Stimulated activated CD4-positive, alpha-beta T cell treated with anti-CD3 and anti-CD28 coated beads, Interleukin-15, amount 100 ng/mL, for 1 hour (primary cell): ENCODE results near the gene PRADC1.

Experiments
- DNase-seq, 2 donors: peaks; one replicate each; pipeline ENCODE4 v3.0.0-alpha.2; 2020; ENCODE audit warnings: low read depth in 1 of 2, low spot score in 1 of 2

The PRADC1 gene

DNA sequence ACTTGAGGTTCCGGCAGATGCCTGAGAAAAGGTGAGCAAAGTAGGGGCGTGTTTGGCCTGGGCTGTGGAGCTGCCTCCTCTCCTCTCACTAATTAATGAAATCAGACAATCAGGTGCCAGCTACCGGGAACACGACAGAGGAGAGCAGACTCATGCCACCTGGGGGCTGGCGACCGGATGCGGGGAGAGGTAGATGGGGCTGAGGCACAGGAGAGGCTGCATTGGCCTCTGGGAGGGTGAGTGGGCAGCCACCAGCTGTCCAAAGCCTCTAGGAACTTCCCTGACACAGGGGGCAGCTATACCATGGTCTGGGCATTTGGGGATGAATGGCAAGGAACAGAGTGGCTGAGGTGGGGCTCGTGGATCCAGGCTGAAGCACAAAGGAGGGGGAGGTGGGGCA, 26.2 kb upstream of the PRADC1 start:
- no peak for DNase-seq

DNA sequence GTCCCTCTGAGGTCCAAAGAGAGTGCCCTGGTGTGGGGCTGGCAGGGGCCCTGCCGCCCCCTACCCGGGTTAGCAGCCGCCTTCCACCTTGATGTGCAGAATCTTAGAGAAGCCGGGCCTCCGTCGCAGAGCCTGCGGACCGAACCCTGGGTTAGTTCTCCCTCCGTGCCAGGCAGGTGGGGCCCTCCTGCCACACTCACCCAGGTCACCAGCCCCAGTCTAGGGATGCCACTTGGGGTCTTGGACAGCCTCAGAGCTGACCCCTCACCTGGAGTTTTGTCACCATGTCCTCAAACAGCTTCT, 25.8 kb upstream of the PRADC1 start:
- no peak for DNase-seq

DNA sequence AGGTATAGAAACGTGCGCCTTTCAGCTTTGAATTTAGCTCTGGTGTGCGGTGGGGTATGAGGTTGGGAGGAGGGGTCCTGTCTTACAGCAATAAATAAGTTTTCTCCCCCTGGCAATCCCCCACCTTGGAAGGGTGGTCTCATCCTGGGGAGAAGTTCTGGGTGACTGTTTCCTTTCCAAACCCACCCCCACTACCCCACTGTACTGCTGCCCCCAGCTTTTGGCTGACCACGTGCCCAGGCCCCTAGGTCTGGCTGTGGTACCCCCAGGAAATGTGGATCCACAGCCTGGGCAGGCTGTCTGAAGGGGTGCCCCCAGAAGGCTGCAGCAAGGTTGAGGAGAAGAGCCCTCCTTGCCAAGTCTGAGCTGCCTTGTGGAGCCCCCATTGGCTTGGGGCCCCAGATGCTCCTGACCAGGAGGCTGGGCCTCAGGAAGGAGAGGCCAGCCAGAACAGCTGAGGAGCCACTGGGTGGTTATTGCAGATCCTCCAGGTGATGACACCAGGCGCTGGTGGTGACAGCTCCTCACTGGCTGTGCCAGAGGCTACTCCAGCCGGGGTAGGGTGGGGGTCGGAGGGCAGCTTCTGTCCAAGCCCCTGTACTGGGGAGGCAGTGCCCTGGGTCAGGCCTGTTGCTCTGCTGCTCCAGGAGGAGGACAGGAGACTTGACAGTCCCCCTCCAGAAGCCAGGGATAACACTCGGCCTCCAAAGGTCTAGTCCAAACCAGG, 25.3 kb upstream of the PRADC1 start:
- no peak for DNase-seq

DNA sequence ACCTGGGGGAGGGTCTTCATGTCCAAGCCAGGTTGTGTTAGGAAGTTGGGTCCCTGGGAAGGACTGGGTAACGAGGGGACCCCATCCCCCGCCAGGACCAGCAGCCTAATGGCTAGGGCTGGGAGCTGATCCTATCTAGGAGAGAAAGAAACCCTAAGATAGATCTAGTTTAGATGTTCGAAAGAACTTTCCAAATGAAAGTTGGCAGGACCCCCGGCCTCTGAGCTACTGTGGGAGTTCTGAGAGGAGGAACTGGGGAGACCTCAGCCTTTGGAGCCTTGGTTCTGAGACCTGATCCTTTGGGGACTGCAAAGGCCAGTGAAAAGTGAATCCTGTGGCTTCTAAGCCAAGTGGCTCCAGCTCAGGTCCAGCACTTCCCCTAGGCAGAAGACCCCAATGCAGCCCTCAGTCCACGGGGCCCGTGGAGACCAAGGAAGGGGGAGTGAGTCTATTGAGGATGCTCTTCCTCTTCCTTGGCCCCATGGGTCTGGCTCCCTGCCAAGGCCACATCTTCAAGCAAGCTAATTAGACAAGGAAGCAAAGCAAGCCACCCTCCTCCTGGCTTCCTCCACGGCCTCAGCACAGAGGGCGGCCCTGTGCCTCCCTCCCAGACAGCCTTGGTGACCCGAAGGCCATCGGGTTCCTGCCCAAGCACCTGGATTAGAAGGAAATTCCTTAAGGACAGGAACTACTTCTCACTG, 24.5 kb upstream of the PRADC1 start:
- no peak for DNase-seq

DNA sequence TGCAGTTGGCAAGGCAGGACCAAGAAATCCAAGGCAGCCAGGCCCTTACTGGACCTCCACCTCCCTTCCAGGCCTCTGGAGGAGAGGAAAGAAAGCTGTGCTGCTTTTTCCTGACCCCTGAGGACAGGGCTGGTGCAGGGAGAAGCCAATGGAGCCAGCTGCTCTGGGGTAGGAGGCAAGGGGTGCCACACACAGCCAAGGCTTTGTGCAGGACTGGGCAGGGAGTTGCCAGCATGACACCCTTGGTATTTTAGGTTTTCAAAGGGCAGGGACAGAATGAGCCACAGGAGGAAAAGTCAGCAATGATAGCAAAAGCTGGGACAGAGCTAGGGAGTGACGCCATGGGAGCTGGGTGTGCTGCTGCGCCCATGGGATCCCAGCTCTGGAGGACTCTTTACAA, 24.0 kb upstream of the PRADC1 start:
- DNase-seq: no peak

DNA sequence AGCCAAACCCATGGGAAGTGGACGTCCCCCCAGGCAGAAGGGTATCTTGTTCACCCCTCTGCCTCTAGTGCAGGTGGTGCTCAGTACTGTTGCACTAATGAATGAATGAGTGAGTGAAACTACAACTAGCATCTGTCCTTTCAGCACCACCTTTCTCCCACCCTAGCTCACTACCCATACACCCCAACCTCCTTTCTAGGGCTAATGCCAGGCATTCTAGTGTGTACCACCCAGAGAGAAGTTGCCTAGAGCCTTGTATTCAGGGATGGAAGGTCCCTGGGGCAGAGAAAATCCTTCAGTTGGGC, 23.5 kb upstream of the PRADC1 start:
- DNase-seq: no peak

DNA sequence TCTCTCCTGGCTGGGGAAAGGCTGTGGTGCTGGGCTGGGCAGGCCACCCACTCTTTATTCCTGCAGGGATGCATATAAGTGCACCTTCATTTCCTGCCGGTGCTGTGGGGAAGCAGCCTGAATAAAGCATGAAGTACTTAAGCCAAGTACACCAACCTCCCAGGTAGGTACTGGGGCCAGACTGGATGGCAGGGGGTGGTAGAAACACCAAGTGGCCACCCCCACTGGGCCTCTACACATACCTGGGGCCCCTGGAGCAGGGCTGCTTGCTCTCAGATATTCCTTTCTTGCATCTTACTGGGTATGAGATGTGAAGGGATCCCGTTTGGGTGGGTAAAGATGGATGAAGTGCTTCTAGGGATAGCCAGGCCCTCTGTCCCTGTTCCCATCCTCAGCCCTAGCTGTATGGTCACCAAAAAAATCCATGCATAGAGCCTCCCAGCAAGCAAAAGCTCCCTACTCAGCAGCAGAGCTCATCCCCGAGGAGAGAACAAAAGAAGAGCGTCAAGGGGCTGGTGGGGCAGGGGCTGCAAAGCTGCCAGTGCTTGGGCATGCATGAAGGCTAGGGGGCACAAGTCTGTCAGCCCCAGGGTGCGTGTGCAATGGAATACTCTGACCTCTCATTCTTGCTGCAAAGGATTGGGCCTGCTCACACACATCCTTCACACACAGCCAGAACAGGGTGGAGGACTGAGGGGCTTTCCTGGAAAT, 23.0 kb upstream of the PRADC1 start:
- no peak for DNase-seq

DNA sequence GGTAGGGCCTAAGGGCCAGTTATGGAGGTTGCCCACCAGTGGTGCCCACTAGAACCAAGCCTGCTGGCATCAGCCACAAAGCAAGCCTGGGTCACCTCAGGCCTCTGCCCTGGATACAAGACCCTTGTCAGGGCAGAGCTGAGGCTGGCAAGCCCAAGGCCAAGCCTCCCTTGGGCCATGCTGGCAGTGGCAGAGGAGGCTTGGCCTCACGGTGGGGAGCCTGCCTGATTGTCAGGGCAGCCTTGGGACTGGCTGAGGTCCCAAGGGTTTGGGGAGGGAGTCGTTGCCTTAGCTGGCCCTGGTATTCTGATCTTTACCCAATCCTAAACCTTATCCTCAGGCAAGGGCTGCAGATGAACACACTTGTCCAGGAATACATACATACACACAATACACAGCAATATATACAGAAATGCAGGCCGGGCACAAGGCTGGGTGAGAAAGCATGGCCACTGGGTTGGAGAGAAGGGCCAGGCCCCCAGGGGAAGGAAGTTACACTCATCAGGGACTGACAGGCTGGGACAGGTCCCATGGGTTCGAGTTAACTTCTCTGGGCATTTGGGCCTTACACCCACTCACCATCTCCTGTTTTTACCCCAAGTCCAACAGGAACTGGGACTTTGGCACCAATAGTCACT, 22.1 kb upstream of the PRADC1 start:
- DNase-seq: no peak

DNA sequence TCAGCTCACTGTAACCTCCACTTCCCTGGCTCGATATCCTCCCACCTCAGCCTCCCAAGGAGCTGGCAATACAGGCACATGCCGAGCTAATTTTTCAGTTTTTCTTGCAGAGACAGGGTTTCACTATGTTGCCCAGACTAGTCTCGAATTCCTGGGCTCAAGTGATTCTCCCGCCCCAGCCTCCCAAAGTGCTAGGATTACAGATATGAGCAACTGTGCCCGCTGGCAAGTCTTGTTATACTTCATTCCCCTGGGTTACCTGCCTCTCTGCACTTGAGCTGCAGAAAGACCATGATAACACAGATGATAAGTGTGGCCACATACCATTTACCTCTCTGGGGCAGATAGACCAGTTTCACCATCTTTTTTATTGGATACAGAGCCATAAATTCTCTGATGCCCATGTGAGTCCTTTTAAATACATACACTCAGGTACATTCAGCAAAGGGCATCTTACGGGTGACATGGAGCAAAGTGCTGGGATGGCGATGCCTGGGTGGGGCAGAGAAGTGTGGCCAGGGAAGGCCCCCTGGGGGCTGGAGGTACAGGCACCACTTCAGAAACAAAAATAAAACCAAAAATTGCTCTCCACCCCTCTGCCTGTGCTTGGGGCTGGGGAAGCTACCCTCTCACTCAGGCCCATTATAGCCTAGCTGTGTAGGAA, 21.4 kb upstream of the PRADC1 start:
- no peak for DNase-seq

DNA sequence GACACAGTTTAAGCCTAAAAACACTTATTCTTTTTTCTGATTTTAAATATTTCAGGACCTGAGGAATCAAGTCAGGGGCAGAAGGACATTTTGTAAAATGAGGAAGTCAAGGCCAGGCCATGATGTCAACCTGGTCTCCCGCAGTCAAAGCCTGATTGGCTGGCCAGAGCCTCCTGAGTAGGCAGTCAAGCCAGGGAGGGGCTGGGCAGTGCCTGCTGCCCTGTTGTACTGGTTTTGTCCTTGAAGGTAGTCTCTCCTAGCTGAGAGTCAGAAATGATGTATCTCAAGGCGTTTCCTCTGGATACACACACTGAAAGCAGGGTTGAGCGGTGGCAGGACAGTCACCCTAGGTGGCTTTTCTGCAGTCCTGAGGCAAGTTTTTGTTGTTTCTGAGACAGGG, 20.9 kb upstream of the PRADC1 start:
- DNase-seq: no peak

DNA sequence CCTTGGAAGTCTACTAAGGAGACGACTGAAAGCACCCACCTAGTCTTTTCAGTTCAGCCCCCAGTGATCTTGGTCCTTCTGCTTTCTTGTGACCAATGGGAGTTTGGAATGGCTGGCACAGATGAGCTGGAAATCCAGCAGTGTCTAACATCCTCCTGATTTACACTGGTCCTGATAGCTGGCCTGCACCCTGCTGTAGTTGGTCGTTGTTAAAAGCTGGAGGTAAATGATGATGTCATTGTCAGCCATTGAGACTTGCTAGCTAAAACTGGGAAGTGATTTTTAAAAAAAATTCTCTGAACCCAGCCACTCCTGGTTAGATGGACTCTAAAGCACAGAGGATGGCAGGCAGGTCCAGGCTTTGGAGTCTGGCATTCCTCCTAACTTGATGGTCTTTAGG, 20.4 kb upstream of the PRADC1 start:
- no peak for DNase-seq

DNA sequence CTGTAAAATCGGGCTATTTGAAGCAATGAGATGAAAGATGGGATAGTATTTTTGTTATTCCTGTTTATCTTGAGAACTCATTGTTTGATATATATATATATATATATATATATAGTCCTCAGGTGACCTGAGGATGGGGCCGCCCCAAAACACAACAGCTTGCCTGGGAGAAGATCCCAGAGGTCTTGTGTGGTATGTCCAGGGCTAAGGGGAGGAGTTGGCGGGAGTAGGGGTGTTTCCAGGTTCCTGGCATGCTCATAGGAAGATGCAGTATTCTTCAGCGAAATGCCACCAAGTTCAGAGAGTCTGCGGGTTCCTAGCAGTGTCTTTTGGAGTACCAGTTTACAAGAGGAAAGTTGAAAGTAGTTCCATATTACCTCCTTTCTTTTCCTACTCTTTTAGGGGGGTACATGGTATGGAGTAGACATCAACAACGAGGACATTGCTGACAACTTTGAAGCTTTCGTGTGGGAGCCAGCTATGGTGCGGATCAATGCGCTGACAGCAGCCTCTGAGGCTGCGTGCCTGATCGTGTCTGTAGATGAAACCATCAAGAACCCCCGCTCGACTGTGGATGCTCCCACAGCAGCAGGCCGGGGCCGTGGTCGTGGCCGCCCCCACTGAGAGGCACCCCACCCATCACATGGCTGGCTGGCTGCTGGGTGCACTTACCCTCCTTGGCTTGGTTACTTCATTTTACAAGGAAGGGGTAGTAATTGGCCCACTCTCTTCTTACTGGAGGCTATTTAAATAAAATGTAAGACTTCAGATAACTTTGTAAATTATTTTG, 19.4 kb upstream of the PRADC1 start:
- no peak for DNase-seq

DNA sequence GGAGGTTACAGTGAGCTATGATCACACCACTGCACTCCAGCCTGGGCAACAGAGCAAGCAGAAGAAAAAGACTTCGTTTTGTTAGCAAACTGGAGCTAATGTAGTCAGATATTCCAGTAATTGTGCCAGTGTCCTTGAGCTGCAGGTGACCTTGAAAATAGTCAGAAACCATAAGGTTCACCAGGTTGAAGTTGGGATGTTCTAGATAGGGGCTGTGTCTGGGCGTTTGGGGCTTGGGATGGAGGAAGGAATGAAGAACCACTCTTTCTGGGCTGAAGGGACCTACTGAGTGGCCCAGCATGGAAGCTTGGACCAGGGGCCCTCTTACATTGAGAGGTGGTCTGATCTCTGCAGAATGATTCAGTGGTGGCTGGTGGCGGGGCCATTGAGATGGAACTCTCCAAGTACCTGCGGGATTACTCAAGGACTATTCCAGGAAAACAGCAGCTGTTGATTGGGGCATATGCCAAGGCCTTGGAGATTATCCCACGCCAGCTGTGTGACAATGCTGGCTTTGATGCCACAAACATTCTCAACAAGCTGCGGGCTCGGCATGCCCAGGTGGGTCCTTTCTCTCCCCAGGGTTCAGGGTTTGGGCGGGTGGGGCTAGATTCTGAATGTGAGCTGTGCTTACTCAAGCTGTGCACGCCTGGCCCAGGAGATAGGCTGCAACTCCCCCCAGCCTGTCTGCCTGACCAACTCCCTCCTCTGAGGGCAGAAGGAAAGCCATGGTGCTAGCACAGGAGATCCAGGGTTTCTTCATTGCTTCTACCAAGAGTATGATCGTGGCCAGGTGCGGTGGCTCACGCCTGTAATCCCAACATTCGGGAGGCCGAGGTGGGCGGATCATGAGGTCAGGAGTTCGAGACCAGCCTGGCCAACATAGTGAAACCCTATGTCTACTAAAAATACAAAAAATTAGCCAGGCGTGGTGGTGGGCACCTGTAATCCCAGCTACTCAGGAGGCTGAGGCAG, 18.1 kb upstream of the PRADC1 start:
- no peak for DNase-seq

DNA sequence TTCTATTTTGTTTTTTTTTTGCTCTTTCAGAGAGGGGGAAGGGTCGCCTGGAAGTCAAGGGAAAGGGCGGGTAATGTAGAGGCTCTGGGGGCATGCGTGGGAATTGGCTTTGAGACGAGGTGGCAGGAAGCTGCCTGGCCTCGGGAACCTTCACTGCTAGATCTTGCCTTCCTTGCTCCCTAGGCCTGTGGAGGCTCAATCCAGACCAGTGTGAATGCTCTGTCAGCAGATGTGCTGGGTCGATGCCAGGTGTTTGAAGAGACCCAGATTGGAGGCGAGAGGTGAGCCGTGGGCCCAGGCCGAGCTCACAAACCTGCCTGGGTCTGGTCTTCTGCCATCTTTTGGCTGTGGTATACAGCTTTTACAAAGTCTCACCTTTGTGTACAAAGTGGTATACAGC, 16.6 kb upstream of the PRADC1 start:
- DNase-seq: no peak

DNA sequence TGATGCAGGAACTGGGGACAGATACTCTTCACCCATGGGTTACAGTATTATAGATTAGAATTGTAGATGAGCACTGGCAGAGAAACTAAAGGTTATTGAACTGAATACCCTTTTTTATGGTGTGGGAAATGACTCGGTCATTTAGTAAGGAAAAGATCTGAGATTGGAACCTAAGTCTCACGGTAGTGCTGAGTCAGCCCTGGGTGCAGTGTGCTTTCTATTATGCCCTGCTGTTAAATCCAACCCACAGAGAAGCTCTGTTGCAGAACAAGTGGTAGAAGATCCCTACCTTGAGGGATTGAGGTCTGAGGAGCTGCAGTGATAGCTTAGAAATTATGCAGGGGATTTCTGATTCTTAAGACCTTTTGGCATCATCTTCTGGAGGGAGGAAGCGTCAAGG, 13.8 kb upstream of the PRADC1 start:
- DNase-seq: no peak

DNA sequence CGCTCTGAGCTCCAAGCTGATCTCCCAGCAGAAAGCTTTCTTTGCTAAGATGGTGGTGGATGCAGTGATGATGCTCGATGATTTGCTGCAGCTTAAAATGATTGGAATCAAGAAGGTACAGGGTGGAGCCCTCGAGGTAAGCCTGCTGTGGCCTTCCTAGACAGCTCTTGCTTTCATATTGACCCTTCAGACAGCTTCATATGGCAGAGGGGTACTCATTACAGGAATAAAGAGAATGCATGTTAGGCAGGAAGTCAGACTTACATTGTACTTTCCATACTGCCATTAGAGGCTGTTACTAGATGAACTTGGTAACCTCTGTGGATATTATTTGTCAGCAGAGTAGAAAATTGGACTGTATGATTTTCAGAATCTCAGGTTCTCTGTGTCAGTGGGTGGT, 11.5 kb upstream of the PRADC1 start:
- no peak for DNase-seq

DNA sequence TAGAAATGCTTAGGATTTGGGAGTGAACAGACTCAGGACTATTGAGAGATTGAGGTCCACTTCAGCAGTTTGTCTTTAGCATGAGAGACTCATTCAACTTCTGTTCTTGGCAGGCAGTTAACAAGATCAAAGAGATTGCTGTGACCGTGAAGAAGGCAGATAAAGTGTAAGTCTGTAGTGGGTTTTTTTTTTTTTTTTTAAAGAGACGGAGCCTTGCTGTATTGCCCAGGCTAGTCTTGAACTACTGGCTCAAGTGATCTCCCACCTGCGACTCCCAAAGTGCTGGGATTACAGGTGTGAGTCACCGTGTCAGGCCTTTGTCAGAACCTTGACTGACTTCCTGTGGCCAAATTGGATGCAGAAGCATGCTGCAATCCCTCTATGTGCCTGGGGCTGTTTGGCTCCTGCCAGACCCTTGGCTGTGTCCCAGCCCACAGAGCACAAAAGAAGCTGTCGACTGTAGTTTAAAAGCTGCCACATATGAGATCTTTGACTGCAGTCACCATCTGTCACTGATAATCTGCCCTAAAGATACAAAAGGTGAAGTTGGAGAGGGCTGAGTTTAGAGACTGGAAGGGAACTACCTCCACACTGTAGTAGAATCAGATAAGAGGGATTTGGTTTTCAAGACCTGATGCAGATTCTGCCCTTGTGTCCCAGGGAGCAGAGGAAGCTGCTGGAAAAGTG, 11.0 kb upstream of the PRADC1 start:
- no peak for DNase-seq

DNA sequence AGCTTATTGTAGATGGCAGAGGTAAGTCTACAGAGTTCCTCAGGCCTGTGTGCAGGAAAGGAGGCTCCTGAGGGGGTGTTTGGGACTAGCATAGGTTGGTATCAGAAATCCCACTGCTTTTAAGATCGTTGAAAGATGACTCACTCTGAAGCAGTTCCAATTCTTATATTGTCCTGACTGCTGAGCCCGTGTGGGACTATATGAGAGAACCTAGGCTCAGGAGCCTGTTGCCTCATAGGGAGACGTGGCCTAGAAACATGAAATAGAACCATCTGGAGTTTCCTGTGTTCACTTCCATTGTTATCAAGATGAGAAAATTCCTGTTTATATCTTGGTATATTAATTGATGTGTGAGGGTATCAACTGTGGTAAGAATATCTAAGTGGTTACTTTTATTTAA, 6.7 kb upstream of the PRADC1 start:
- no peak for DNase-seq

DNA sequence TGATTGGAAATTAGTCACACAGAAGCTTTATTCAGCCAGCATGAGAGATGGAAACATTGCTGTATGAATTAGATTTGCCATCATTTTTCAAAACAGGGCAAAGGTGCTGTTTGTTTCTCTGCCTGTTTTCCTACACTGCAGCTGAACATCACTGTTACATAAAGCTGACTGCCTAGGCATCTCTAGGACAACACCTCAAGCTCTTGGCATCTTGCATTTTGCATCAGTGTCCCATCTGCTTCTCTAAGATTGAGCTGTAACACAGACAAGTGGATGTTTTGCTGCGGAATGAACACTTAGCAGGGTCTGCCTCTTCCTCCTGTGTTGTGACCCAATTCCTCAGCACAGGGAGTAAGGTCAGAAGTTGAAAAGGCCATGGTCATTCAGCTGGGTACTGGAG, 5.9 kb upstream of the PRADC1 start:
- DNase-seq: no peak
